GM21619 (cell line): ENCODE measurements around the gene CHRNA9.

Experiments used
- ATAC-seq: cut with Tn5 transposase; IDR thresholded peaks from one replicate; pipeline ENCODE4 v1.9.1; 2021; ENCODE audit not compliant: unreplicated experiment

Gene CHRNA9

GRCh38 chr4:40308528-40309122 lies 26.5 kb upstream of the CHRNA9 start:
- ATAC-seq: no peak

DNA sequence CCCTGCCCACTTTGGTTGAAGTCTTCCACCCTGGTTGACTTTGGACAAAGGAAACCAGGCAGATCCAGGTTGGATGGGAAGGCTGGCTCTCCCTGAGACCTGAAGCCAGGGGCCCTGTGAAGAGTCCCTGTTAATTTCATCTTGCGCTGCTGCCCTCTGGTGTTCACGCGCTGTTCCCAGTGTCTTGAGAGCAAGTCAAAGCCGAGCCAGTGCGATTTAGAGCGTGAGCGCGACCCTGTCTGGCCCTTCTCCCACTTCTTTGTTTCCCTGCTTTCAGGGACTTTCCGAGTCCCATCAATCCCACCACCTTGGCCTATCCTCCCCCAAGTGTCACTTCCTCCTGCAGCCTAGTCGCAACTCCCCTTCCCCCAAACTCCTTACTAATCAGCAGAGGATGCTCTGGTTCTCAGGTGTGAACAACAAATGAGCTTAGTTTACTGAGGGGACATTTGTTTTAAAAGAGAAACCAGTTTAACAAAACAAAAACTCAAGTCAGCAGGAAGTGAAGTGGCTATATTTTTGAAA lies 25.8 kb upstream of the CHRNA9 start:
- peak; percentile 40 for ATAC-seq

DNA sequence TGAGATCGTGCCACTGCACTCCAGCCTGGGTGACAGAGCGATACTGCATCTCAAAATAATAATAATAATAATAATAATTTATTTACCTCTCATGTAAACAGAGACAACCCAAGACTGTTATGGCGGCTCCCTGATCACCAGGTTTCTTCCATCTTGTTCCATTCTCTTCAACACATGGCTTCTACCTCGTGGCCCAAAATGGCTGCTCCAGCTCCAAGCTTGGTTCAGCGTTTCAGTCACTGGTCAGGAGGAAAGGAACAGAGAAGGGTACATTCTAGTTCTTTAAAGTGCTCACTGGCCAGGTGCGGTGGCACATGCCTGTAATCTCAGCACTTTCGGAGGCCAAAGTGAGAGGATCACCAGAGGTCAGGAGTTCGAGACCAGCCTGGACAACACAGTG lies 24.9 kb upstream of the CHRNA9 start:
- ATAC-seq: no peak

DNA sequence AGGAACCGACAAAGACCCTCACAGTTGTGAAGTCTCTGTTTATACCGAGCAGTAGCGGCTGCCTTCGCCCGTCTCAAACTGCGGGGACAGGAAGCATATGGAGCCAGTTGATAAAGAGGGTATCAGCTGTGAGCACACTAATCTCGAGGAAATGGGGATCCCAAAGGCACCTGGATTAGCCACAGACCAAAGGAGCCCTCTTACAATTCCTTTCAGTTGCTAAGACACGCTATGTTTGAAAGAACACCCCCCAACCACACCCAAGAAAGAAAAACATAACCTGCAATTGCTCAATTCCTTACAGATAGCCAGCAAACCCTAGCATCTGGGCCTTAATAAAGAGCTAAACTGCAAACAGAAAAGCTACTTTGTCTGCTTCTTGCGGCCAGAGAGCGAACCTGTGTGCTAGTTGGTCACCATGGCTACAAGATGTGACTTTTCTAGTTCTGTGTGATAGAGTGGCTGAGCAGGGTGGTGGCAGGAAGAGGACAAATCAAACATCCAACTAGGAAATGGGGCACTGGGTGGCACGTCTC lies 23.3 kb upstream of the CHRNA9 start:
- no peak for ATAC-seq

DNA sequence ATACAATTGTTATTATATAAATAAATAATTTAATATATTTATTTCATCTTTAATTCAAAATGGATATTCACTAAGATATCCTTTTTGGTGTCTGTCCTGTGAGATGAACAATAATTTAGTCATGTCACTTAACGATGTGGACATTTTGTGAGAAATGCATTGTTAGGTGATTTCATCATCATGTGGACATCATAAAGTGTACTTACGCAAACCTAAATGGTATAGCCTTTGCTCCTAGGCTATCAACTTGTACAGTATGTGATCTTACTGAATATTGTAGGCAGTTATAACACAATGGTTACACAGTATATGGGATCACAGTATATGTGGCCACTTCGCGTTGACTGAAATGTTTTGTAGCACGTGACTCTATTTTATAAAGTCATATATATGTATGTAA lies 20.2 kb upstream of the CHRNA9 start:
- no peak for ATAC-seq

GRCh38 chr4:40316333-40316781 lies 18.8 kb upstream of the CHRNA9 start:
- ATAC-seq: peak; percentile 24

- ATAC-seq: peak; percentile 59
Observed at GRCh38 chr4:40316782-40317635, 18.1 kb upstream of the CHRNA9 start.

DNA sequence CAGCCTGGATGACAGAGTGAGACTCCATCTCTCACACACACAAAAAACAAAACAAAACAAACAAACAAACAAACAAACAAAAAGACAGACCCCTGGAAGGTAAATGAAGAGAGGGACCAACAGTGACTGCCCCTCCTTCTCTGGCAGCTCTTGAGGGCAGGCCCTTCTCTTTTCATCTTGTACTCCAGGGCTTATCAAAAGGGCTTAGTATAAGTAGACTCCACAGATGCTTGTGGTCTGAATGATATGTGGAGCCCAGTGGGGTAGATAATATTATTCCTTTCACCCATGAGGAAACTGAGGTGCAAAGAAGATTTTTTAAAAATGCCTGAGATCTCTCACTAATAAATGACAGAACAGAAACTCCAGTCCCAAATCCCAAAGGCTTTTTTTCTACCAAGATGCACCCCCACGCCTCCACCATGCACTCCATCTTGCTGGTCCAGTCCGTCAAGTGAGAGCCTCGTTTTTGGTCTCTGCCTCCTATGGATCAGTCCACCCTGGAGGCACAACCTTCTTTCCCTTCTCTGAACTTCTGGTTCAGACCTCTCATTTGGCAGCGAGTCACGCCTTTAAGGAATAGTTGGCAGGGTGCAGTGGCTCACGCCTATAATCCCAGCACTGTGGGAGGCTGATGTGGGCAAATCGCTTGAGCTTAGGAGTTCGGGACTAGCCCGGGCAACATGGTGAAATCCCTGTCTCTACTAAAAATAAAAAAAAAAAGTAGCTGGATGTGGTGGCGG lies 17.0 kb upstream of the CHRNA9 start:
- no peak for ATAC-seq

DNA sequence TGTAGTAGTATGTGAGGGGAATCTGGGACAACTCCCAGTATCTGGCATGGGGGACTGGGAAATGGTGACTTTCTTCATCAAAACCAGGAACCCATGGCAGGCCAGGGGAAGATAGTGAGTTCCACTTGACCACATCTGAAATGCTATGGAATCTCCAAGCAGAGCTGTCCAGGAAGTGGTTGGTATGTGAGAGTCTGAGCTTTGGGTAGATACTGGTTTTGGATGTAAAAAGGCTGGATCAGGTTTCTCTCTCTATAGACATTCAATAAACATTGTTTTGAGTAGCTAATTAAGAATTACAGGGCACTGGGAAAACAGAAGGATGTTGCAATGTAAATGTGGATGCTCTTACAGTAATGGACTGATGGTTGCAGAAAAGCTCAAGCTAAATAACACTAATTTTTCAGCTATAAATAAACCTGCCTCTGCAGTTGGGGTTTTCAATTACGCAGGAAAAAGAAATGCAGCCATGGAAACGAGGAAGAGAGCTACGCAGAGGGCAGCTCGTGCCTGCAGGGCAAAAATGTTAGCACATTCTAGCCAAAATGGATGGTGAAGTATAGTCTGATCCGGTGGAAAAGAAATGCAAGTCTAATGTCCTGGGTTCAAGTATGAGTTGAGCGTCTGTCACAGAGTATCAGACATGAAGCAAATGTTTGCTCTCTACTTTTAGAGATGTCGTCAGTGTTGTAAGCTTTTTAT lies 13.4 kb upstream of the CHRNA9 start:
- no peak for ATAC-seq

- ATAC-seq: no peak
Observed at GRCh38 chr4:40322811-40323210, 12.3 kb upstream of the CHRNA9 start.

DNA sequence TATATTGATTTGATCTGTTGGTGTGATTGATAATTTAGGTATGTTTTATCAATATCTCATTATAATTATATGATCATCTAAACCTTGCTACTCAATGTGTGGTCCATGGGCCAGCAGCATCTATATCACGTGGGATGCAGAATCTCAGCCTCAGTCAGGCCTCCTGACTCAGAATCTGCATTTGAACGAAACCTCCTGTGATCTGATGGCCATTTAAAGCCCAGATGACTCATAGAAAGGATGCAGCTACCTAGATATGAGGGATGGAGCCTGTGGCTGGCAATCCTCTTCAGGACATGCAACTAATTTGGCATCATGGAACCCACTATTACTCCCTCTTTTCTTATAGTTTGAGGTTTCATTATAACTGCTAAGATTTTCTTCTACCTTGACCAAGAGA lies 11.3 kb upstream of the CHRNA9 start:
- no peak for ATAC-seq

DNA sequence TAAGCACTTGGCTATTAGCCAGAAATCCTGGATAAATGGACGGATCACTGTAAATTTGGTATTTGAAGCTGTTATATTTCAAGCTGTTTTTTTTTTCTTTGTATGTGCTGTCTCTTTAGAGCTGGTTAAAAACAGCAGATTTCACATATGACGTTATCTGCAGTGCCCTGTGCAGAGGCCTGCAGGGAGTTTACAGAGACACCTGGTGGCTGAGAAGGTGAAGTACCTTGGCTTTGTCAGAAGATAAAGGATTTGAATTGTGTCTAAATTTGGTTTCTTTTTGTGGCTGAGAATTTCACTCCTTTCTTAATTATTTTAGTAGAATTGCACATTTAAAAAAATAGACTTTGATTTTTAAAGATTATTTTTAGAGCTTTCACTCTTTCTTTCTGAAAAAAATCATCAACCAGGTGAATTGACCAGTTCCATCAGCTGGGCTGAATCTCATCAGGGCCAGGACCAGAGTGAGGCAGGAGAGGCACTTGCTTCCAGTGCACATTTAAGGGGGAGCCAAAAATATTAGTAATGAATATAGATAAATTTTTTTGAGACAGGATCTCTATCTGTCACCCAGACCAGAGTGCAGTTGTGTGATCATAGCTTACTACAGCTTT lies 9.6 kb upstream of the CHRNA9 start:
- ATAC-seq: peak; percentile 92

DNA sequence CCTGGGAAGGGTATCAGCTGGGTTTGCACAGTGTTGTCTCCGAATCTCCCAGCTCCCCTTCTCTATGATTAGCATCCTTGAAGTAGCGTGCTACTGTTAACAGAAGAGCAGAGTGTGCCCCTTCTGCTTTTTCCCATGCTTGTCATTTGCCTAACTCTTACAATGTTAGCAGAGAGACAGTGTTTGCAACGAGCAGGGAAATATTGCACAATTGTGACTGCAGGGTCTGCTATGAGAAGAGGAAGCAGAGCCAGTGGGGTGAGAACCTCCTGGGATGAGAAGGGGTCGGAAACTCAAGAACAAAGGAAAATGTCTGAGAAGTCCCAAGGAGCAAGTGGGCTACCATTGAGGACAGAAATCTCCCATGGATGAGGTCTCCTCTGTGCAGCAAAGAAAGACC lies 7.8 kb upstream of the CHRNA9 start:
- ATAC-seq: no peak

DNA sequence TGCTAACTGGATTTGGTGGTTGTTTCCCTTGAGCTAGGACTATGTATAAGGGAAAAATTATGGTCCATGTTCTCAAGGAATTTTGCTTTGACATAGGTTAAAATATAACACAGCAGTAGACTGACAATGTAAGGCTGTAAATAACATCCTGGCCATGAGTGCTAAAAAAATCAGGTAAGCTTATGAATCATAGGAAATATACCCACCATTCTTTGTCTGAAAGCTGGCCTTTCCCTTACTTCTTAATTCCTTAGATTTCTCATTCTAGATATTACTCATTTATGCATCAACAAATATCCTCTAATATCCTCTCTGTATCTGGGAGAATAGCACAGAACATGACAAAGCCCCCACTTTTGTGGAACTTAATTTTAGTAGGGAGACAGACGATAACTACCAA lies 6.8 kb upstream of the CHRNA9 start:
- no peak for ATAC-seq

GRCh38 chr4:40329805-40330204 lies 5.3 kb upstream of the CHRNA9 start:
- ATAC-seq: no peak

DNA sequence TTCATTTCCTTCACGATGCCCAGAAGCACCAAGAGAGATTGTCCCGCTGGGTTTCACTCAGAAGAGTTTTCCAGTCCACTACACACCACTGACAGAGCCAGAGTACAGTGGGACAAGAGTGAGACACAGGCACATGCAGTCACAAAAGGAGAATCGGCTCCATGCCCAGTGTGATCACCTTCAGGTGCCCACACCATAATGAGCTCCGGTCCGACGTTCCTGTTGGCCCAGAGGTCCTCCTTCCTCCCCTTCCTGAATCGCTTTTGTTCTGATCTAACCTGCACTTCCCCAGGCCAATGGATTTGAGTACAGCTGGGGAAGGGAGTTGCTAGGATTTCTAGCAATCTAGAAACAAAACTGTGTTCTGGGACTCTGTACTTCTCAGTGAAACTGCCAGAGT lies 4.6 kb upstream of the CHRNA9 start:
- no peak for ATAC-seq

DNA sequence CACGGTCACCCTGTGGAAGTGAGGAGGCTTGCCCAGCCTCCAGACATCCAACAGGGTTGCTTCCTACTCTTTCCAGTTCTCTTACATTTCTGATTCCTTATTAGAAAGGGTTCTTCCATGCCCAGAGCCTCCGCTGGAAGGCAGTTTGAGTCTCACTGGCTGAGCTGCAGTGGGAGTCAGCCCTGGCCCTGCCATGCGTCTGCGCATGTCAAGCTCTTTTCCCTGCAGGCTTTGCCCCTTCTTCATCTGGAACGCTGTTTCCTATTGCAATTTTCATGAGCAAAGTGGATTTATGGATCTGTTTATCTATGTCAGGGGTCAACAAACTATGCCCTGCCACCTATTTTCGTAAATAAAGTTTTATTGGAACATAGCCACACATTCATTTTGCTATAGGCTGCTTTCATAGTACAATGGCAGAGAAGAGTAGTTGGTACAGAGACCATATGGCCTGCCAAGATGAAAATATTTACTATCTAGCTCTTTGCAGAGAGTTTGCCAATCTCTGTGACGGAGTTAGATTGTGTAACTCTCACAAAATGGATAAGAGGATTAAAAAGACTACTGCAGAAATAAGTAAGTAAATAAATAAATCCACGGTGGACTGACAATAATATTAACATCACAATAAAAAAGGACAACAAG lies 3.9 kb upstream of the CHRNA9 start:
- ATAC-seq: no peak

- ATAC-seq: no peak
Observed at GRCh38 chr4:40331961-40332360, 3.2 kb upstream of the CHRNA9 start.

DNA sequence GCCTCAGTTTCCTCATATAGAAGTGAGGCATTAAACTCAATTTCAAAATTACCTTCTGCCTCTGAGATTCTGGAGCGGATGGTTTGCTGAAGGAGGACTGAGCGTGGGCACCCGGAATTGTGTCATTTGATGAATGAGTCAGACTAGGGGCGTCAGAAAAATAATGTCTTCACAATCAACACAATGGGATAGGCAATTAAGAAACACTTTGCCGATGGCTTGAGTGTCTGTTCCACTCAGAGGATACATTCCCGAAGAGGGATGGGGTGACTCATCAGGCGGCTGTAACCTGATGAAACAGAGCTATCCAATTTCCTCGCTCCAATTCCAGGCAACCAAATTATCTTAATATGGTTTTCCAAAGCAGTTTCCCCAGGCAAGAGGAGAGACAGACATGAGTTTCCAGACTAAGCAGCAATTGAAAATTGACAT lies 1.2 kb upstream of the CHRNA9 start:
- ATAC-seq: no peak

- no peak for ATAC-seq
Observed at GRCh38 chr4:40335525-40335894, 377 bp downstream of the CHRNA9 start.
